ENCODE results near the gene POLA2. TPM values are rescaled to one million over a fixed set of nuclear protein-coding genes. Genes with fewer than 3 reads are reported as not detected.
A peak's percentile ranks its signal among the peaks of the same experiment; 100 is the strongest.

POLA2 gene
- total and polyA plus RNA-seq, 4 donors = 1.5 to 6.1 (median 3.2) TPM

- TF ChIP-seq ZBTB33 (IDR thresholded peaks at IDR 0.05) (no peak), RAD21 (IDR thresholded peaks at IDR 0.05) (no peak), GABPA (IDR thresholded peaks at IDR 0.05 in 1 of 2, conservative IDR thresholded peaks at IDR 0.05 in 1 of 2) (no peak)
- Histone ChIP-seq H3K36me3 (ENCODE audit: control insufficient read depth in 4 of 4, insufficient read depth in 3 of 4, low read depth in 1 of 4, low read length in 3 of 4) (peaks cover 0 to 5% (median 2%) of the 10 kb centered on the region in 4 donors), H3K27me3 (ENCODE audit: control insufficient read depth in 4 of 4, insufficient read depth in 4 of 4, low read length in 3 of 4) (no peaks in the 10 kb centered on the region), H3K4me1 (ENCODE audit: control insufficient read depth in 4 of 4, insufficient read depth in 4 of 4, low read length in 3 of 4) (peaks cover 0 to 28% (median 19%) of the 10 kb centered on the region in 4 donors), H3K27ac (ENCODE audit: low read depth in 1 of 2, low read length in 2 of 2) (no peak overlapping the region), H3K9ac (ENCODE audit: low read depth in 1 of 2, low read length in 2 of 2) (no peak overlapping the region), H3K4me3 (ENCODE audit: low read depth in 1 of 3, low read length in 3 of 3) (no peak overlapping the region), H3K9me3 (ENCODE audit: control insufficient read depth in 4 of 4, low read length in 3 of 4) (no peaks in the 10 kb centered on the region)
- 96% methylated on average over 11 of the region's 11 CpGs for WGBS
- no peak for DNase-seq (ENCODE audit: low spot score)
These were observed 34.0 kb downstream of the POLA2 start for GRCh38 chr11:65295571-65296341.

DNA sequence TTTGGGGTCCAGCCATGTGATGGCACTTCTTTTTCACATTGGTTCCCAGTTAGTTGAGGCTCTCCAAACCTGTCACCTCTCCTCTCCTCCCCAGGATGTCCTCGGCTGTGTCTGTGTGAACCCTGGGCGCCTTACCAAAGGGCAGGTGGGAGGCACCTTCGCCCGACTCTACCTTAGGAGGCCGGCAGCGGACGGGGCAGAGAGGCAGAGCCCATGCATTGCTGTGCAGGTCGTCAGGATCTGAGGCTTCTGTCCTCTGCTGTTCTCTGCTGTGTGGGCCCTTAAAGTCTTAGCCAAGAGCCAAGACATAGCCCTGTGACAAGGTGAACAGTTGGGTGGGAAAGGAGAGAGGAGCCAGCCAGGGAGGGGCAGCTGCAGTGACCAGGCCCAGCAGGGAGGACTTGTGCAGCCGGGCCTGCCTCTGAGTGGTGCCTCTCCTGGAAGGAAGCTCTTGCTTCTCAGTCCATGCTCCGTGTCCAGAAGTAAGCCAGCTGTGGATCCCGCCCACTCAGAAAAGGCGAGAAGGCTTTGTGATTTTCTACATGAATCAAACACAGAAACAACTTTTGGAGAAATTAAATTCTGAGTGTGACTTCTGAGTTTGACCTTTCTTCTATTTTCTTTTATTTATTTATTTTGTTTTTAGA is 35.4 kb downstream of the POLA2 start:
- H3K36me3 ChIP-seq (ENCODE audit: control insufficient read depth in 4 of 4, insufficient read depth in 3 of 4, low read depth in 1 of 4, low read length in 3 of 4) = peaks cover 0 to 5% (median 2%) of the 10 kb centered on the region in 4 donors
- H3K9me3 ChIP-seq (ENCODE audit: control insufficient read depth in 4 of 4, low read length in 3 of 4) = no peaks in the 10 kb centered on the region
- H3K27ac ChIP-seq (ENCODE audit: low read depth in 1 of 2, low read length in 2 of 2) = peak overlapping the region in 1 of 2 donors; percentile 36
- TF ChIP-seq EGR1 (IDR thresholded peaks at IDR 0.05; ENCODE audit: low read depth in 2 of 2) = no peak
- no peak for TF ChIP-seq RXRA (IDR thresholded peaks at IDR 0.05)
- no peak for TF ChIP-seq HNF4A (conservative IDR thresholded peaks at IDR 0.05)
- TF ChIP-seq, protein P1, sequence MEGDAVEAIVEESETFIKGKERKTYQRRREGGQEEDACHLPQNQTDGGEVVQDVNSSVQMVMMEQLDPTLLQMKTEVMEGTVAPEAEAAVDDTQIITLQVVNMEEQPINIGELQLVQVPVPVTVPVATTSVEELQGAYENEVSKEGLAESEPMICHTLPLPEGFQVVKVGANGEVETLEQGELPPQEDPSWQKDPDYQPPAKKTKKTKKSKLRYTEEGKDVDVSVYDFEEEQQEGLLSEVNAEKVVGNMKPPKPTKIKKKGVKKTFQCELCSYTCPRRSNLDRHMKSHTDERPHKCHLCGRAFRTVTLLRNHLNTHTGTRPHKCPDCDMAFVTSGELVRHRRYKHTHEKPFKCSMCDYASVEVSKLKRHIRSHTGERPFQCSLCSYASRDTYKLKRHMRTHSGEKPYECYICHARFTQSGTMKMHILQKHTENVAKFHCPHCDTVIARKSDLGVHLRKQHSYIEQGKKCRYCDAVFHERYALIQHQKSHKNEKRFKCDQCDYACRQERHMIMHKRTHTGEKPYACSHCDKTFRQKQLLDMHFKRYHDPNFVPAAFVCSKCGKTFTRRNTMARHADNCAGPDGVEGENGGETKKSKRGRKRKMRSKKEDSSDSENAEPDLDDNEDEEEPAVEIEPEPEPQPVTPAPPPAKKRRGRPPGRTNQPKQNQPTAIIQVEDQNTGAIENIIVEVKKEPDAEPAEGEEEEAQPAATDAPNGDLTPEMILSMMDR (IDR thresholded peaks at IDR 0.05; ENCODE audit: low read depth, low read length, missing input control) = no peak
- no peak for TF ChIP-seq RAD21 (IDR thresholded peaks at IDR 0.05)
- TF ChIP-seq, protein P2, sequence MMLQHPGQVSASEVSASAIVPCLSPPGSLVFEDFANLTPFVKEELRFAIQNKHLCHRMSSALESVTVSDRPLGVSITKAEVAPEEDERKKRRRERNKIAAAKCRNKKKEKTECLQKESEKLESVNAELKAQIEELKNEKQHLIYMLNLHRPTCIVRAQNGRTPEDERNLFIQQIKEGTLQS (IDR thresholded peaks at IDR 0.05) = no peak
- no peak for TF ChIP-seq JUND (IDR thresholded peaks at IDR 0.05)
- no peak for TF ChIP-seq FOXA2 (IDR thresholded peaks at IDR 0.05)
- no peak for TF ChIP-seq SP1 (IDR thresholded peaks at IDR 0.05)
- TF ChIP-seq YY1 (IDR thresholded peaks at IDR 0.05) = no peak
- no peak for TF ChIP-seq FOXA1 (IDR thresholded peaks at IDR 0.05)
- TF ChIP-seq GABPA (IDR thresholded peaks at IDR 0.05 in 1 of 2, conservative IDR thresholded peaks at IDR 0.05 in 1 of 2) = no peak
- TF ChIP-seq NR2F2 (IDR thresholded peaks at IDR 0.05) = no peak
- TF ChIP-seq ZBTB33 (IDR thresholded peaks at IDR 0.05) = no peak
- TF ChIP-seq, protein P3, sequence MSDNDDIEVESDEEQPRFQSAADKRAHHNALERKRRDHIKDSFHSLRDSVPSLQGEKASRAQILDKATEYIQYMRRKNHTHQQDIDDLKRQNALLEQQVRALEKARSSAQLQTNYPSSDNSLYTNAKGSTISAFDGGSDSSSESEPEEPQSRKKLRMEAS (IDR thresholded peaks at IDR 0.05) = no peak
- TF ChIP-seq, protein P4, sequence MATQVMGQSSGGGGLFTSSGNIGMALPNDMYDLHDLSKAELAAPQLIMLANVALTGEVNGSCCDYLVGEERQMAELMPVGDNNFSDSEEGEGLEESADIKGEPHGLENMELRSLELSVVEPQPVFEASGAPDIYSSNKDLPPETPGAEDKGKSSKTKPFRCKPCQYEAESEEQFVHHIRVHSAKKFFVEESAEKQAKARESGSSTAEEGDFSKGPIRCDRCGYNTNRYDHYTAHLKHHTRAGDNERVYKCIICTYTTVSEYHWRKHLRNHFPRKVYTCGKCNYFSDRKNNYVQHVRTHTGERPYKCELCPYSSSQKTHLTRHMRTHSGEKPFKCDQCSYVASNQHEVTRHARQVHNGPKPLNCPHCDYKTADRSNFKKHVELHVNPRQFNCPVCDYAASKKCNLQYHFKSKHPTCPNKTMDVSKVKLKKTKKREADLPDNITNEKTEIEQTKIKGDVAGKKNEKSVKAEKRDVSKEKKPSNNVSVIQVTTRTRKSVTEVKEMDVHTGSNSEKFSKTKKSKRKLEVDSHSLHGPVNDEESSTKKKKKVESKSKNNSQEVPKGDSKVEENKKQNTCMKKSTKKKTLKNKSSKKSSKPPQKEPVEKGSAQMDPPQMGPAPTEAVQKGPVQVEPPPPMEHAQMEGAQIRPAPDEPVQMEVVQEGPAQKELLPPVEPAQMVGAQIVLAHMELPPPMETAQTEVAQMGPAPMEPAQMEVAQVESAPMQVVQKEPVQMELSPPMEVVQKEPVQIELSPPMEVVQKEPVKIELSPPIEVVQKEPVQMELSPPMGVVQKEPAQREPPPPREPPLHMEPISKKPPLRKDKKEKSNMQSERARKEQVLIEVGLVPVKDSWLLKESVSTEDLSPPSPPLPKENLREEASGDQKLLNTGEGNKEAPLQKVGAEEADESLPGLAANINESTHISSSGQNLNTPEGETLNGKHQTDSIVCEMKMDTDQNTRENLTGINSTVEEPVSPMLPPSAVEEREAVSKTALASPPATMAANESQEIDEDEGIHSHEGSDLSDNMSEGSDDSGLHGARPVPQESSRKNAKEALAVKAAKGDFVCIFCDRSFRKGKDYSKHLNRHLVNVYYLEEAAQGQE (IDR thresholded peaks at IDR 0.05) = no peak
- TF ChIP-seq HNF4G (IDR thresholded peaks at IDR 0.05) = no peak
- DNase-seq (ENCODE audit: low spot score) = no peak
- H3K4me3 ChIP-seq (ENCODE audit: low read depth in 1 of 3, low read length in 3 of 3) = no peak overlapping the region
- 83% methylated on average over 12 of the region's 12 CpGs for WGBS
- H3K4me1 ChIP-seq (ENCODE audit: control insufficient read depth in 4 of 4, insufficient read depth in 4 of 4, low read length in 3 of 4) = peaks cover 0 to 25% (median 19%) of the 10 kb centered on the region in 4 donors
- H3K27me3 ChIP-seq (ENCODE audit: control insufficient read depth in 4 of 4, insufficient read depth in 4 of 4, low read length in 3 of 4) = no peaks in the 10 kb centered on the region
- H3K9ac ChIP-seq (ENCODE audit: low read depth in 1 of 2, low read length in 2 of 2) = no peak overlapping the region
